IMR-90 (cell line): ENCODE data around the gene DAPK1.

Source experiments
- BHLHE40 ChIP-seq: fragments of 150-350 bp; IDR thresholded peaks from 2 replicates; pipeline ENCODE4 v1.6.1; 2016; ENCODE audit warnings: mild to moderate bottlenecking, low read depth, low read length
- CEBPB ChIP-seq: IDR thresholded peaks from 2 replicates; pipeline ENCODE4 v1.6.1; 2012; ENCODE audit warnings: low read depth, low read length, improper control_type of control experiment
- CHD1 ChIP-seq: IDR thresholded peaks from 2 replicates; pipeline ENCODE4 v1.6.1; 2012; ENCODE audit warnings: low read depth, low read length, improper control_type of control experiment
- FOS ChIP-seq: fragments of 150-350 bp; IDR thresholded peaks from 2 replicates; pipeline ENCODE4 v1.6.1; 2016; ENCODE audit warnings: low read depth, low read length
- MXI1 ChIP-seq: IDR thresholded peaks from 2 replicates; pipeline ENCODE4 v1.6.1; 2012; ENCODE audit warnings: low read depth, mild to moderate bottlenecking, low read length, moderate library complexity, borderline replicate concordance
- NFE2L2 ChIP-seq: fragments of 150-350 bp; IDR thresholded peaks from 2 replicates; pipeline ENCODE4 v1.6.1; 2016; ENCODE audit warnings: low read depth, mild to moderate bottlenecking, low read length
- POLR2A ChIP-seq: IDR thresholded peaks from 2 replicates; pipeline ENCODE4 v1.6.1; 2012; ENCODE audit warnings: mild to moderate bottlenecking, low read depth, low read length
- RAD21 ChIP-seq: IDR thresholded peaks from 2 replicates; pipeline ENCODE4 v1.6.1; 2012; ENCODE audit warnings: low read length, improper control_type of control experiment
- RCOR1 ChIP-seq: IDR thresholded peaks from 2 replicates; pipeline ENCODE4 v1.6.1; 2012; ENCODE audit warnings: mild to moderate bottlenecking, low read length, improper control_type of control experiment; ENCODE audit not compliant: insufficient replicate concordance
- SMC3 ChIP-seq: fragments of 150-350 bp; IDR thresholded peaks from 2 replicates; pipeline ENCODE4 v1.6.1; 2016; ENCODE audit warnings: low read depth, mild to moderate bottlenecking, antibody characterized with exemption, low read length, moderate library complexity
- TF ChIP-seq, protein P1 (sequence below): conservative IDR thresholded peaks from 2 replicates; pipeline ENCODE4 v1.5.1; 2012; ENCODE audit warnings: mild to moderate bottlenecking, low read depth, low read length, improper control_type of control experiment
- TF ChIP-seq, protein P2 (sequence below): fragments of 150-350 bp; IDR thresholded peaks from 2 replicates; pipeline ENCODE4 v1.6.1; 2016; ENCODE audit warnings: low read depth, mild to moderate bottlenecking, low read length, moderate library complexity, borderline replicate concordance

DNA sequence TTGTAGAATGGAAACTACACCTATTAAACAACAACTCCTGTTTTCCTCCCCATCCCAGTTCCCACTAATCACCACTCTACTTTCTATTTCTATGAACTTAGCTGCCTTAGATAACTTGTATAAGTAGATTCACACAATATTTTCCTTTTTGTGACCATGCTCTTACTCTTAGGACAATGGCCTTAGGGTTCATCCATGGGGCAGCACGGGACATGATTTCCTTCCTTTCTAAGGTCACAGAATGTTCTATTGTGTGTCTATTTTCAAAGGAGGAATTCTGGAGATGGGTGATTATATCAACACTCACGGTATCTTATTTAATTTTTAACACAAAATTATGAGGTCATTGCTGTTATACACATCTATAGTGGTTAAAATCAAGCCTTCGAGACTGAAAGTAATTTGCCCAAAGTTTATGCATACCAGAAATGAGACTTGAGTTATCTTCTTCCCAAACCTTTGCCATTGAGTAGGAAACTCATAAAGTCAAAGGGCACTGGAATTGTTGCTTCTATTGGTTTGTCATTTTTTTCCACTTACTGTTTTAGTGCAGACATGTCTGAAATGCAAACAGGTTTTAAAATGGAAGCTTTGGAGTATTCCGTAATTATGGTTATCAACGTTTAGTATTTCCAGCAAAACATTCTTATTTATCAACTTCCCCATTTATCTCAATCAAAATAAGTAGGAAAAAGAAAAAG lies 251.8 kb downstream of the DAPK1 start:
- TF ChIP-seq, protein P1, sequence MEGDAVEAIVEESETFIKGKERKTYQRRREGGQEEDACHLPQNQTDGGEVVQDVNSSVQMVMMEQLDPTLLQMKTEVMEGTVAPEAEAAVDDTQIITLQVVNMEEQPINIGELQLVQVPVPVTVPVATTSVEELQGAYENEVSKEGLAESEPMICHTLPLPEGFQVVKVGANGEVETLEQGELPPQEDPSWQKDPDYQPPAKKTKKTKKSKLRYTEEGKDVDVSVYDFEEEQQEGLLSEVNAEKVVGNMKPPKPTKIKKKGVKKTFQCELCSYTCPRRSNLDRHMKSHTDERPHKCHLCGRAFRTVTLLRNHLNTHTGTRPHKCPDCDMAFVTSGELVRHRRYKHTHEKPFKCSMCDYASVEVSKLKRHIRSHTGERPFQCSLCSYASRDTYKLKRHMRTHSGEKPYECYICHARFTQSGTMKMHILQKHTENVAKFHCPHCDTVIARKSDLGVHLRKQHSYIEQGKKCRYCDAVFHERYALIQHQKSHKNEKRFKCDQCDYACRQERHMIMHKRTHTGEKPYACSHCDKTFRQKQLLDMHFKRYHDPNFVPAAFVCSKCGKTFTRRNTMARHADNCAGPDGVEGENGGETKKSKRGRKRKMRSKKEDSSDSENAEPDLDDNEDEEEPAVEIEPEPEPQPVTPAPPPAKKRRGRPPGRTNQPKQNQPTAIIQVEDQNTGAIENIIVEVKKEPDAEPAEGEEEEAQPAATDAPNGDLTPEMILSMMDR, result no peak
- TF ChIP-seq FOS, result no peak
- TF ChIP-seq RAD21, result no peak
- no peak for TF ChIP-seq BHLHE40
- TF ChIP-seq POLR2A, result no peak
- TF ChIP-seq, protein P2, sequence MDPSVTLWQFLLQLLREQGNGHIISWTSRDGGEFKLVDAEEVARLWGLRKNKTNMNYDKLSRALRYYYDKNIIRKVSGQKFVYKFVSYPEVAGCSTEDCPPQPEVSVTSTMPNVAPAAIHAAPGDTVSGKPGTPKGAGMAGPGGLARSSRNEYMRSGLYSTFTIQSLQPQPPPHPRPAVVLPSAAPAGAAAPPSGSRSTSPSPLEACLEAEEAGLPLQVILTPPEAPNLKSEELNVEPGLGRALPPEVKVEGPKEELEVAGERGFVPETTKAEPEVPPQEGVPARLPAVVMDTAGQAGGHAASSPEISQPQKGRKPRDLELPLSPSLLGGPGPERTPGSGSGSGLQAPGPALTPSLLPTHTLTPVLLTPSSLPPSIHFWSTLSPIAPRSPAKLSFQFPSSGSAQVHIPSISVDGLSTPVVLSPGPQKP, result no peak
- TF ChIP-seq CHD1, result no peak
- no peak for TF ChIP-seq MXI1
- TF ChIP-seq RCOR1, result no peak
- TF ChIP-seq CEBPB, result no peak
- TF ChIP-seq SMC3, result no peak
- TF ChIP-seq NFE2L2, result no peak
